K562 (cell line): ENCODE results near the gene HDLBP. TPM values are rescaled to one million over a fixed set of nuclear protein-coding genes. Genes with fewer than 3 reads are reported as not detected.

Source experiments
- ATAC-seq: fragments of 200-7000 bp; cut with Tn5 transposase; 3 replicates; pipeline ENCODE4 v1.9.1; 2020; ENCODE audit warnings: moderate library complexity
- BruUV-seq: library from RNA; stranded (reverse); fragments of 400-500 nt; replicated peaks from 2 replicates; lab custom pipeline; 2021; lab: Mats Ljungman, UMichigan
- CTCF ChIA-PET: fragments of 300-600 bp; formaldehyde crosslinking; extraction: SDS; loops from one replicate; lab custom pipeline; 2021; ENCODE audit warnings: low intra/inter-chr PET ratio; lab: Yijun Ruan, JAX
- POLR2A ChIA-PET: fragments of 300-600, 350-650 bp; sonication (Branson Sonifier 250); formaldehyde crosslinking; extraction: SDS; loops from one replicate; lab custom pipeline; 2021; ENCODE audit warnings: antibody characterized with exemption, inconsistent platforms; lab: Yijun Ruan, JAX
- DNase-seq, 4 experiments: peaks; one replicate each; pipeline versions ENCODE4 v3.0.0 to v3.0.0-alpha.2; 2011 to 2018; ENCODE audit warnings: low spot score in 3 of 4, mixed read lengths in 3 of 4; ENCODE audit errors: extremely low read depth in 1 of 4
- FAIRE-seq: peaks from 2 replicates; lab custom pipeline; 2011; peaks lifted over from hg19 to GRCh38; lab: Jason Lieb, UNC
- H2AFZ ChIP-seq: 2 replicates; pipeline ENCODE4 v1.6.0; 2011; ENCODE audit warnings: low read depth, low read length, control low read depth, inconsistent platforms
- H3K27ac ChIP-seq: fragments of 200-600 bp; 3 replicates; pipeline ENCODE4 v1.8.0; 2011; ENCODE audit warnings: low read depth, mild to moderate bottlenecking, control low read depth, inconsistent platforms, low read length, moderate library complexity, mixed read lengths; ENCODE audit errors: extremely low read depth
- H3K27me3 ChIP-seq, 2 experiments: fragments of 300-600 bp in 1 of 2; 2 replicates in 1 of 2; 3 replicates in 1 of 2; pipeline versions ENCODE4 v1.6.0 to v1.8.0; 2011; ENCODE audit warnings: inconsistent platforms in 2 of 2, low read length in 2 of 2, mild to moderate bottlenecking in 1 of 2, mixed read lengths in 1 of 2, moderate library complexity in 1 of 2; ENCODE audit not compliant: control insufficient read depth in 2 of 2, insufficient read depth in 2 of 2
- H3K36me3 ChIP-seq: fragments of 300-600 bp; 3 replicates; pipeline ENCODE4 v1.8.0; 2011; ENCODE audit warnings: mild to moderate bottlenecking, low read length, inconsistent platforms; ENCODE audit not compliant: control insufficient read depth, insufficient read depth
- H3K4me1 ChIP-seq, 2 experiments: fragments of 200-600 bp in 1 of 2; replicated peaks in 1 of 2; 2 replicates in 1 of 2; 3 replicates in 1 of 2; pipeline versions ENCODE4 v1.5.1 to v1.8.0; 2011; ENCODE audit warnings: inconsistent platforms in 2 of 2, low read length in 2 of 2, mild to moderate bottlenecking in 1 of 2, mixed read lengths in 1 of 2, moderate library complexity in 1 of 2; ENCODE audit not compliant: control insufficient read depth in 2 of 2, insufficient read depth in 2 of 2
- H3K4me2 ChIP-seq: 2 replicates; pipeline ENCODE4 v1.6.1; 2011; ENCODE audit warnings: low read length, control low read depth, inconsistent platforms, mixed read lengths; ENCODE audit not compliant: insufficient read depth
- H3K4me3 ChIP-seq: fragments of 200-600 bp; sonication (generic), shearing (Covaris generic); 2 replicates; pipeline ENCODE4 v1.5.1; 2016; ENCODE audit warnings: control low read depth, inconsistent platforms
- H3K79me2 ChIP-seq: fragments of 200-600 bp; 3 replicates; pipeline ENCODE4 v1.8.0; 2011; ENCODE audit warnings: low read length, inconsistent platforms; ENCODE audit not compliant: control insufficient read depth, insufficient read depth
- H3K9ac ChIP-seq, 2 experiments: 2 replicates each; pipeline versions ENCODE4 v1.6.0 to v1.6.1; 2011; ENCODE audit warnings: low read depth in 2 of 2, low read length in 2 of 2, control low read depth in 1 of 2, inconsistent platforms in 1 of 2, mild to moderate bottlenecking in 1 of 2, mixed read lengths in 1 of 2; ENCODE audit not compliant: insufficient read depth in 1 of 2
- H3K9me1 ChIP-seq: one replicate; pipeline ENCODE4 v1.6.0; 2011; ENCODE audit warnings: inconsistent platforms, mild to moderate bottlenecking, low read length, moderate library complexity; ENCODE audit not compliant: control insufficient read depth, insufficient read depth
- H3K9me3 ChIP-seq: replicated peaks from 2 replicates; pipeline ENCODE4 v1.5.1; 2011; ENCODE audit warnings: low read depth, low read length, inconsistent platforms; ENCODE audit not compliant: control insufficient read depth, insufficient read depth
- H4K20me1 ChIP-seq: replicated peaks from 2 replicates; pipeline ENCODE4 v1.6.1; 2011; ENCODE audit warnings: low read length, inconsistent platforms, mixed read lengths; ENCODE audit not compliant: control insufficient read depth, insufficient read depth
- ELK1 ChIP-seq: sonication (generic); formaldehyde crosslinking; IDR thresholded peaks from 2 replicates; pipeline ENCODE4 v1.8.1; 2022; ENCODE audit warnings: missing genetic modification reagents
- FOXK1 ChIP-seq: sonication (generic); formaldehyde crosslinking; IDR thresholded peaks from 2 replicates; pipeline ENCODE4 v1.8.0; 2022; ENCODE audit warnings: missing genetic modification reagents, mild to moderate bottlenecking, borderline replicate concordance
- GABPB1 ChIP-seq: sonication (generic); formaldehyde crosslinking; IDR thresholded peaks from 2 replicates; pipeline ENCODE4 v1.8.0; 2022; ENCODE audit warnings: mild to moderate bottlenecking, missing genetic modification reagents
- HMG20A ChIP-seq: fragments of 450-650 bp; formaldehyde crosslinking; conservative IDR thresholded peaks from 2 replicates; pipeline ENCODE4 v1.4.0; 2020; ENCODE audit warnings: mild to moderate bottlenecking, mixed read lengths
- HMGN3 ChIP-seq: IDR thresholded peaks from 2 replicates; pipeline ENCODE4 v1.6.1; 2011; ENCODE audit warnings: borderline replicate concordance, low read depth, mild to moderate bottlenecking, mixed read lengths, low read length; ENCODE audit not compliant: insufficient read length; ENCODE audit errors: extremely low read depth
- MTA1 ChIP-seq: fragments of 450-650 bp; IDR thresholded peaks from 2 replicates; pipeline ENCODE4 v1.6.1; 2017; ENCODE audit warnings: borderline replicate concordance
- NFIX ChIP-seq: fragments of 250-450 bp; sonication (Bioruptor Pico); IDR thresholded peaks from 2 replicates; pipeline ENCODE4 v1.4.0; 2020; ENCODE audit warnings: low read depth, mild to moderate bottlenecking, moderate library complexity
- RBM17 ChIP-seq: fragments of 200-400 bp; formaldehyde crosslinking; IDR thresholded peaks from 2 replicates; pipeline ENCODE4 v1.6.1; 2017; ENCODE audit warnings: low read depth, mild to moderate bottlenecking, low read length, borderline replicate concordance
- SMAD3 ChIP-seq: fragments of 450-650 bp; formaldehyde crosslinking; conservative IDR thresholded peaks from 2 replicates; pipeline ENCODE4 v1.4.0; 2020; ENCODE audit warnings: mild to moderate bottlenecking
- SP1 ChIP-seq: sonication (generic); formaldehyde crosslinking; IDR thresholded peaks from 2 replicates; pipeline ENCODE4 v1.8.1; 2022; ENCODE audit warnings: mild to moderate bottlenecking, missing genetic modification reagents
- UBTF ChIP-seq, 2 experiments: IDR thresholded peaks; 2 replicates each; pipeline ENCODE4 v1.6.1; 2012; ENCODE audit warnings: improper control_type of control experiment in 2 of 2, low read depth in 2 of 2, low read length in 2 of 2, borderline replicate concordance in 1 of 2
- XRCC4 ChIP-seq: IDR thresholded peaks from one replicate; pipeline ENCODE4 v1.6.1; 2011; ENCODE audit not compliant: insufficient read depth, insufficient read length; ENCODE audit errors: extremely low read depth
- ZBTB26 ChIP-seq: fragments of 450-650 bp; formaldehyde crosslinking; IDR thresholded peaks from 2 replicates; pipeline ENCODE4 v1.4.0; 2022; ENCODE audit warnings: missing genetic modification characterization
- ZNF146 ChIP-seq: IDR thresholded peaks from one replicate; pipeline ENCODE4 v1.6.1; 2018; ENCODE audit warnings: missing compliant biosample characterization; ENCODE audit not compliant: unreplicated experiment
- ZNF184 ChIP-seq: sonication (generic); formaldehyde crosslinking; IDR thresholded peaks from 2 replicates; pipeline ENCODE4 v1.5.0; 2020; ENCODE audit warnings: missing genetic modification reagents
- ZNF584 ChIP-seq: fragments of 200-800 bp; sonication (Bioruptor generic); IDR thresholded peaks from 2 replicates; pipeline ENCODE4 v1.6.1; 2016; ENCODE audit warnings: low read depth, mild to moderate bottlenecking, missing genetic modification characterization, missing compliant biosample characterization
- WGBS: fragments of 100-300 bp; shearing (Covaris generic); methylation state at CpG from one replicate; pipeline ENCODE4 v1.1.6; 2016; ENCODE audit warnings: low coverage, mixed read lengths; ENCODE audit not compliant: insufficient coverage; ENCODE audit errors: missing lambda C conversion rate; 5-methylcytosine and 5-hydroxymethylcytosine counted together
- in situ Hi-C: fragments of 300-500 bp; cut with MboI; formaldehyde crosslinking; loops from 4 replicates; pipeline ENCODE4 v1.15.0; 2018; ENCODE audit warnings: inconsistent platforms, mixed read lengths
- intact Hi-C: fragments of 100-400 bp; cut with micrococcal nuclease; formaldehyde crosslinking; loops from 2 replicates; pipeline ENCODE4 v1.14.2; 2022
- polyA plus RNA-seq, 8 experiments: library from polyadenylated mRNA; depleted of rRNA in 4 of 8; stranded (reverse) in 5 of 8; unstranded in 3 of 8; fragments of >200 nt; fragmentation: Nextera tagmentation in 2 of 8; fragmentation: Illumina TruSeq in 1 of 8; extraction: Ambion mirVana in 2 of 8; extraction: Trizol in 1 of 8; gene quantifications; 2 replicates each; pipeline versions ENCODE4 v1.2.1 to v1.2.3, GENCODE V29; 2011 to 2014; ENCODE audit warnings: inconsistent platforms in 1 of 8, missing spikeins in 1 of 8
- total RNA-seq, 7 experiments: library from RNA; depleted of rRNA in 6 of 7; stranded (reverse); fragments of >200 nt in 6 of 7; fragmentation: Illumina TruSeq in 2 of 7; extraction: Trizol in 2 of 7; gene quantifications; 2 replicates each; pipeline versions ENCODE4 v1.2.1 to v1.2.3, GENCODE V29; 2011 to 2021; ENCODE audit warnings: low replicate concordance in 1 of 7

The HDLBP gene
- total and polyA plus RNA-seq, 9 of the 15 experiments (the other 6 are each of a cell fraction or from before 2014, with no cell fraction given): 24.4 to 378 (median 146) TPM

- Histone ChIP-seq H2AFZ (no peak overlapping the region), H3K4me2 (no peak overlapping the region), H3K9me3 (no peaks in the 10 kb centered on the region), H3K36me3 (peaks cover 5% of the 10 kb centered on the region; the same call in 2 of the 3 replicates), H3K79me2 (peaks cover 51% of the 10 kb centered on the region), H4K20me1 (peaks cover 12% of the 10 kb centered on the region; the same call in 1 of the 2 replicates), H3K4me3 (no peak overlapping the region), H3K9me1 (no peaks in the 10 kb centered on the region), H3K27me3 (no peaks in the 10 kb centered on the region), H3K9ac (no peak overlapping the region), H3K4me1 (no peaks in the 10 kb centered on the region), H3K27ac (no peak overlapping the region)
- ATAC-seq (no peak), DNase-seq (no peak), FAIRE-seq (no peak)
- POLR2A ChIA-PET: no interaction called here
- intact Hi-C loops: no loop called here
- no TSS peak for BruUV-seq
- in situ Hi-C loops: no loop called here
- CTCF ChIA-PET: no interaction called here
- no peak for TF ChIP-seq ELK1 (CRISPR knock-in tag)
- TF ChIP-seq SMAD3: no peak
- TF ChIP-seq NFIX (CRISPR knock-in tag): no peak
- TF ChIP-seq GABPB1: no peak
- TF ChIP-seq ZNF146: no peak
- TF ChIP-seq FOXK1 (CRISPR knock-in tag): no peak
- TF ChIP-seq ZBTB26 (CRISPR knock-in tag): no peak
- no peak for TF ChIP-seq ZNF584 (CRISPR knock-in tag)
- TF ChIP-seq HMGN3: no peak
- no peak for TF ChIP-seq UBTF (IDR thresholded peaks at IDR 0.05; ENCODE audit: borderline replicate concordance in 1 of 2, low read depth in 2 of 2, low read length in 2 of 2)
- TF ChIP-seq XRCC4: no peak
- TF ChIP-seq RBM17: no peak
- no peak for TF ChIP-seq ZNF184 (CRISPR knock-in tag)
- TF ChIP-seq HMG20A (CRISPR knock-in tag): no peak
- no peak for TF ChIP-seq SP1 (CRISPR knock-in tag)
- no peak for TF ChIP-seq MTA1
- WGBS: 63% methylated on average over 2 of the region's 2 CpGs
These were observed 49.3 kb upstream of the HDLBP start for GRCh38 chr2:241364781-241365180.
